Keratinocyte (primary cell): ENCODE results near the gene DIAPH3. TPM values are rescaled to one million over a fixed set of nuclear protein-coding genes. Genes with fewer than 3 reads are reported as not detected.

Experiments used
- DNase-seq: peaks from one replicate; pipeline ENCODE4 v3.0.0-alpha.2; 2011; ENCODE audit warnings: low read depth, missing footprints, low spot score
- FAIRE-seq: peaks from 2 replicates; lab custom pipeline; 2011; peaks lifted over from hg19 to GRCh38; lab: Jason Lieb, UNC
- H2AFZ ChIP-seq: 2 replicates; pipeline ENCODE4 v1.6.0; 2012; ENCODE audit warnings: low read length, control low read depth, inconsistent platforms; ENCODE audit not compliant: control insufficient read depth
- H3K27ac ChIP-seq: 2 replicates; pipeline ENCODE4 v1.5.1; 2011; ENCODE audit warnings: low read length; ENCODE audit not compliant: control insufficient read depth, insufficient read depth
- H3K27me3 ChIP-seq: 3 replicates; pipeline ENCODE4 v1.6.0; 2011; ENCODE audit warnings: low read length; ENCODE audit not compliant: control insufficient read depth, insufficient read depth; ENCODE audit errors: extremely low read depth
- H3K36me3 ChIP-seq, 2 experiments: 2 replicates in 1 of 2; 3 replicates in 1 of 2; pipeline ENCODE4 v1.5.1; 2011; ENCODE audit warnings: low read length in 2 of 2, mild to moderate bottlenecking in 1 of 2; ENCODE audit not compliant: control insufficient read depth in 2 of 2, insufficient read depth in 2 of 2; ENCODE audit errors: extremely low read depth in 1 of 2
- H3K4me1 ChIP-seq: 3 replicates; pipeline ENCODE4 v1.5.1; 2011; ENCODE audit warnings: low read length; ENCODE audit not compliant: control insufficient read depth, insufficient read depth; ENCODE audit errors: extremely low read depth
- H3K4me2 ChIP-seq: 3 replicates; pipeline ENCODE4 v1.6.0; 2011; ENCODE audit warnings: low read depth, low read length; ENCODE audit not compliant: control insufficient read depth, insufficient read depth; ENCODE audit errors: extremely low read depth
- H3K4me3 ChIP-seq, 3 experiments: fragments of 200-600 bp in 1 of 3; sonication (generic) in 1 of 3; 2 replicates in 2 of 3; 3 replicates in 1 of 3; pipeline ENCODE4 v1.5.1; 2011 to 2016; ENCODE audit warnings: low read length in 3 of 3, mild to moderate bottlenecking in 3 of 3, control low read depth in 2 of 3, inconsistent platforms in 1 of 3, low read depth in 1 of 3, mixed read lengths in 1 of 3, mixed run types in 1 of 3, moderate library complexity in 1 of 3; ENCODE audit not compliant: control insufficient read depth in 2 of 3, insufficient read depth in 2 of 3; ENCODE audit errors: extremely low read depth in 1 of 3
- H3K79me2 ChIP-seq: 2 replicates; pipeline ENCODE4 v1.6.0; 2012; ENCODE audit warnings: low read length; ENCODE audit not compliant: control insufficient read depth, insufficient read depth
- H3K9ac ChIP-seq: 3 replicates; pipeline ENCODE4 v1.6.0; 2011; ENCODE audit warnings: low read length; ENCODE audit not compliant: control insufficient read depth, insufficient read depth; ENCODE audit errors: extremely low read depth
- H3K9me1 ChIP-seq: 3 replicates; pipeline ENCODE4 v1.6.0; 2011; ENCODE audit warnings: low read length; ENCODE audit not compliant: control insufficient read depth, insufficient read depth; ENCODE audit errors: extremely low read depth
- H3K9me3 ChIP-seq: 2 replicates; pipeline ENCODE4 v1.5.1; 2012; ENCODE audit warnings: low read depth, low read length; ENCODE audit not compliant: control insufficient read depth
- H4K20me1 ChIP-seq: 3 replicates; pipeline ENCODE4 v1.6.0; 2011; ENCODE audit warnings: low read length; ENCODE audit not compliant: control insufficient read depth, insufficient read depth; ENCODE audit errors: extremely low read depth
- EZH2 ChIP-seq: IDR thresholded peaks from one replicate; pipeline ENCODE4 v1.6.1; 2012; ENCODE audit warnings: inconsistent platforms, mild to moderate bottlenecking, low read length, moderate library complexity
- dilution Hi-C: fragments of 300-500 bp; cut with MboI; formaldehyde crosslinking; loops from one replicate; pipeline ENCODE4 v1.7.0; 2020; ENCODE audit warnings: low sequenced_read_pairs; ENCODE audit not compliant: extremely low pct_ligation_motif_present
- polyA plus RNA-seq, 5 experiments: library from polyadenylated mRNA; depleted of rRNA in 3 of 5; stranded (reverse) in 3 of 5; stranded (forward) in 1 of 5; unstranded in 1 of 5; fragments of >200 nt; gene quantifications; 1 replicate in 1 of 5; 2 replicates in 3 of 5; 3 replicates in 1 of 5; pipeline versions ENCODE4 v1.2.1 to v1.2.3, GENCODE V29; 2011 to 2012; ENCODE audit warnings: missing spikeins in 2 of 5, low read depth in 1 of 5, low replicate concordance in 1 of 5
- TF ChIP-seq, protein P1 (sequence below), 3 experiments: IDR thresholded peaks in 1 of 3; conservative IDR thresholded peaks in 1 of 3; optimal IDR thresholded peaks in 1 of 3; 2 replicates in 2 of 3; 3 replicates in 1 of 3; pipeline versions ENCODE3 to v1.5.1; 2011; ENCODE audit warnings: low read length in 3 of 3, mild to moderate bottlenecking in 3 of 3, moderate library complexity in 2 of 3, control low read depth in 1 of 3, inconsistent platforms in 1 of 3; ENCODE audit not compliant: insufficient read depth in 2 of 3; ENCODE audit errors: extremely low read depth in 1 of 3

DIAPH3 gene
- polyA plus RNA-seq, 1 donor (not counting 4 experiments of a cell fraction or from before 2014, with no cell fraction given), result 9.0 TPM

GRCh38 chr13:59679254-59679653 lies 484.5 kb downstream of the DIAPH3 start:
- H3K4me3 ChIP-seq, result no peak overlapping the region
- no peak overlapping the region for H3K4me2 ChIP-seq
- no peaks in the 10 kb centered on the region for H3K27me3 ChIP-seq
- H2AFZ ChIP-seq, result no peak overlapping the region
- no peaks in the 10 kb centered on the region for H4K20me1 ChIP-seq
- H3K27ac ChIP-seq, result no peak overlapping the region
- FAIRE-seq (no peak), DNase-seq (no peak)
- no peaks in the 10 kb centered on the region for H3K9me1 ChIP-seq
- TF ChIP-seq, protein P1, sequence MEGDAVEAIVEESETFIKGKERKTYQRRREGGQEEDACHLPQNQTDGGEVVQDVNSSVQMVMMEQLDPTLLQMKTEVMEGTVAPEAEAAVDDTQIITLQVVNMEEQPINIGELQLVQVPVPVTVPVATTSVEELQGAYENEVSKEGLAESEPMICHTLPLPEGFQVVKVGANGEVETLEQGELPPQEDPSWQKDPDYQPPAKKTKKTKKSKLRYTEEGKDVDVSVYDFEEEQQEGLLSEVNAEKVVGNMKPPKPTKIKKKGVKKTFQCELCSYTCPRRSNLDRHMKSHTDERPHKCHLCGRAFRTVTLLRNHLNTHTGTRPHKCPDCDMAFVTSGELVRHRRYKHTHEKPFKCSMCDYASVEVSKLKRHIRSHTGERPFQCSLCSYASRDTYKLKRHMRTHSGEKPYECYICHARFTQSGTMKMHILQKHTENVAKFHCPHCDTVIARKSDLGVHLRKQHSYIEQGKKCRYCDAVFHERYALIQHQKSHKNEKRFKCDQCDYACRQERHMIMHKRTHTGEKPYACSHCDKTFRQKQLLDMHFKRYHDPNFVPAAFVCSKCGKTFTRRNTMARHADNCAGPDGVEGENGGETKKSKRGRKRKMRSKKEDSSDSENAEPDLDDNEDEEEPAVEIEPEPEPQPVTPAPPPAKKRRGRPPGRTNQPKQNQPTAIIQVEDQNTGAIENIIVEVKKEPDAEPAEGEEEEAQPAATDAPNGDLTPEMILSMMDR (optimal IDR thresholded peaks at IDR 0.05 in 1 of 3, IDR thresholded peaks at IDR 0.05 in 1 of 3, conservative IDR thresholded peaks at IDR 0.05 in 1 of 3; ENCODE audit: extremely low read depth in 1 of 3, insufficient read depth in 2 of 3, low read length in 3 of 3), result no peak
- no peak for TF ChIP-seq EZH2
- no peaks in the 10 kb centered on the region for H3K36me3 ChIP-seq
- H3K9me3 ChIP-seq, result no peaks in the 10 kb centered on the region
- no peak overlapping the region for H3K9ac ChIP-seq
- no peaks in the 10 kb centered on the region for H3K79me2 ChIP-seq
- H3K4me1 ChIP-seq, result peaks cover 3% of the 10 kb centered on the region
- dilution Hi-C loops, result no loop called here

DNA sequence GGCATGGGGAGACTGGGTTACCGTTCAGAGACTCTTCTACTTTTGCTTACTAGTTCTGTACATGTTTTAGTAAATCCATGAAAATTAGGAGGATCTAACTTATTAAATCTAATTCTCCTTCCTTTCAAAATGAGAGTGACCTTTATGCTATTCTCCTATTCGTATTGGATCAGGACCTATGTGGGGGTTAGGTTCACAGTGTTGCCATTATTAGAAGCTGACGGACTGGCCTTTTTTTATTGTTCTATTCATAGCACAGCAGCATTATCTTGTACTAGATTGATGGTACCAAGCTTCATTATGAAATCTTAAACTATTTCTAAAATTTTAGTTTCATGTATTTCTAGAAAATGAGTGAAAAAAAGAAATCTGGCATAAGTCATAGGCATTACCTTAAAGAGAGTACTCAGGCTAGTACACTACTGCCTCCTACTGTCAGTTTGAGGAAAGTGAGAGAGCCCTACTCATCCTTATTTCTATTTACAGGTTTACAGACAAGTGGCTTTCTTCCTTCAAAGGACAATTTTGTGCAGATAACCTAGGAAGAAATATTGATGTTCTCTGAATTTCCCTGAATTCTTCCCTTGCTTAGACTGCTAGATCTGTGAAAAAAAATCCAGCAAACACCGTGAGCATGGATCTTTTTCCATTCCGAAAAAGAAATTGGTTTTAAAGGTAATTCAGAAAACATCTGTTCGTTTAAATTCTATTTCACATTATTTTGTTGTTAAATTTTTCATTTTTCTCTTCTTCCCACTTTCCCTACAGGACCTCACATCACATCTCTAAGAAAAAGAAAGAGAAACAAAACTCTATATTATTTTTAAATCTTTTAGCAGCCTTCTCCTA lies 485.5 kb downstream of the DIAPH3 start:
- Histone ChIP-seq H3K4me2 (no peak overlapping the region), H3K9me3 (no peaks in the 10 kb centered on the region), H3K27ac (no peak overlapping the region), H4K20me1 (no peaks in the 10 kb centered on the region), H3K79me2 (no peaks in the 10 kb centered on the region), H3K9ac (no peak overlapping the region), H3K4me3 (no peak overlapping the region), H3K9me1 (no peaks in the 10 kb centered on the region), H3K4me1 (peaks cover 3% of the 10 kb centered on the region), H3K27me3 (no peaks in the 10 kb centered on the region), H2AFZ (no peak overlapping the region), H3K36me3 (no peaks in the 10 kb centered on the region)
- FAIRE-seq, result no peak
- TF ChIP-seq EZH2, result no peak
- TF ChIP-seq, protein P1 (optimal IDR thresholded peaks at IDR 0.05 in 1 of 3, IDR thresholded peaks at IDR 0.05 in 1 of 3, conservative IDR thresholded peaks at IDR 0.05 in 1 of 3; ENCODE audit: extremely low read depth in 1 of 3, insufficient read depth in 2 of 3, low read length in 3 of 3), result peak in 2 of 3 experiments; percentile 67 to 84
- peak; percentile 5 for DNase-seq
- dilution Hi-C loops, result no loop called here
